Measurements from ENCODE around the gene CELF2.

The CELF2 gene

GRCh38 chr10:11223081-11223480, 205.4 kb downstream of the CELF2 start:
- Histone ChIP-seq H3K27ac (no peak overlapping the region), H3K4me1 (peaks cover 0 to 4% (median 0%) of the 10 kb centered on the region in 4 donors), H3K4me3 (no peak overlapping the region), H3K36me3 (no peaks in the 10 kb centered on the region), H3K9me3 (no peaks in the 10 kb centered on the region), H3K27me3 (no peaks in the 10 kb centered on the region)
- intact Hi-C loops (cut with DNase I; ENCODE audit: low total_unique reads) = no loop called here
- no peak for DNase-seq
- TF ChIP-seq CTCF (IDR thresholded peaks at IDR 0.05) = no peak

- TF ChIP-seq CTCF (IDR thresholded peaks at IDR 0.05) = no peak
- Histone ChIP-seq H3K4me3 (no peak overlapping the region), H3K27me3 (no peaks in the 10 kb centered on the region), H3K9me3 (no peaks in the 10 kb centered on the region), H3K36me3 (no peaks in the 10 kb centered on the region), H3K4me1 (peaks cover 0 to under 1% (median 0%) of the 10 kb centered on the region in 4 donors), H3K27ac (no peak overlapping the region)
- no peak for DNase-seq
- intact Hi-C loops (cut with DNase I; ENCODE audit: low total_unique reads) = no loop called here
These were observed 206.0 kb downstream of the CELF2 start for GRCh38 chr10:11223507-11224140.

- H3K27ac ChIP-seq = no peak overlapping the region
- peaks cover 0 to 6% (median 0%) of the 10 kb centered on the region in 3 donors for H3K36me3 ChIP-seq
- H3K4me3 ChIP-seq = no peak overlapping the region
- H3K4me1 ChIP-seq = peaks cover 0 to 7% (median 0%) of the 10 kb centered on the region in 4 donors
- no peaks in the 10 kb centered on the region for H3K9me3 ChIP-seq
- no peak for TF ChIP-seq CTCF (IDR thresholded peaks at IDR 0.05)
- intact Hi-C loops (cut with DNase I; ENCODE audit: low total_unique reads) = no loop called here
- no peak for DNase-seq
- no peaks in the 10 kb centered on the region for H3K27me3 ChIP-seq
These were observed 206.6 kb downstream of the CELF2 start for GRCh38 chr10:11224321-11224720.

GRCh38 chr10:11224792-11225416, 207.2 kb downstream of the CELF2 start:
- no peaks in the 10 kb centered on the region for H3K27me3 ChIP-seq
- no peak overlapping the region for H3K27ac ChIP-seq
- no peak for TF ChIP-seq CTCF (IDR thresholded peaks at IDR 0.05)
- intact Hi-C loops (cut with DNase I; ENCODE audit: low total_unique reads) = no loop called here
- H3K4me3 ChIP-seq = no peak overlapping the region
- no peak for DNase-seq
- peaks cover 0 to 7% (median 0%) of the 10 kb centered on the region in 4 donors for H3K4me1 ChIP-seq
- H3K36me3 ChIP-seq = peaks cover 0 to 7% (median 0%) of the 10 kb centered on the region in 3 donors
- no peaks in the 10 kb centered on the region for H3K9me3 ChIP-seq

- Histone ChIP-seq H3K36me3 (peaks cover 0 to 7% (median 0%) of the 10 kb centered on the region in 3 donors), H3K9me3 (no peaks in the 10 kb centered on the region), H3K27me3 (no peaks in the 10 kb centered on the region), H3K4me3 (no peak overlapping the region), H3K27ac (no peak overlapping the region), H3K4me1 (peaks cover 0 to 7% (median 0%) of the 10 kb centered on the region in 4 donors)
- no peak for TF ChIP-seq CTCF (IDR thresholded peaks at IDR 0.05)
- peak in 1 of 2 donors; percentile 41 for DNase-seq
- intact Hi-C loops (cut with DNase I; ENCODE audit: low total_unique reads) = no loop called here
These were observed 208.3 kb downstream of the CELF2 start for GRCh38 chr10:11225935-11226334.
